ENCODE measurements around the gene GATD1. TPM values are rescaled to one million over a fixed set of nuclear protein-coding genes. Genes with fewer than 3 reads are reported as not detected.

Gene GATD1
- total and polyA plus RNA-seq, 9 of the 15 experiments (the other 6 are each of a cell fraction or from before 2014, with no cell fraction given): 2.8 to 144 (median 36.9) TPM

DNA sequence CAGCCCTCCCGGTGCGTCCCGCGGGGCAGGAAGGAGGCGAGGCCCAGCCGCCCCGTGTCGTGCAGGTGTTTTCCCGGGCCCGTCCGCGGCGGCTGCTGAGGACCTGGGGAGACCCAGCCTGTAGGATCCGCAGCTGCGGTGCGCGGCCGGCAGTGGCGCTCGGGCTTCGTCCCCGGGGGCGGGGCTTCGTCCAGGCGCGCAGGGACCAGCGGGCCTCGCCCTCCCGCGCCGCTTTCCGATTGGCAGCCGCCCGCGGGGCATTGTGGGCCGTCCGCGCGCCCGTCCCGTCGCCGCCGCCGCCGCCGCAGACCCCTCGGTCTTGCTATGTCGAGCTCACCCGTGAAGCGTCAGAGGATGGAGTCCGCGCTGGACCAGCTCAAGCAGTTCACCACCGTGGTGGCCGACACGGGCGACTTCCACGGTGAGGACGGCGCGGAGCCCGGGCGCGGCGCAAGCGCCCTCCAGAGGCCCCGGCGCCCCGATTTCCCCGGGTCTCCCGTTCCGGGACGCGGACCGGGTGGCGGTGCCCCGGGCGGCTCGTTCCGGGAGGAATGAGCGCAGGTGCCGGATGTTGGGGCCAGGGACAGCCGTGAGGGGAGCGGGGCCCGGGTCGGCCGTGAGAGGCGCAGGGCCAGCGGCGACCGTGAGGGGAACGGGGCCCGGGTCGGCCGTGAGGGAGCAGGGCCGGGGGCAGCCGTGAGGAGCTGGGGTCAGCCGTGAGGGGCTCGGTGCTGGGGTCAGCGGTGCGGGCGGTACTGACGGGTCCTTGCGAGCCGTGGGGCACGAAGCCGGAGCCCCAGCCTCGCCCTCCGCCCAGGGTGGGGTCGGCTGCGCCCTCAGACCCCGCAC, 29.9 kb downstream of the GATD1 start, which contains the start of gene TALDO1 (continued):
- TF ChIP-seq, protein P1, sequence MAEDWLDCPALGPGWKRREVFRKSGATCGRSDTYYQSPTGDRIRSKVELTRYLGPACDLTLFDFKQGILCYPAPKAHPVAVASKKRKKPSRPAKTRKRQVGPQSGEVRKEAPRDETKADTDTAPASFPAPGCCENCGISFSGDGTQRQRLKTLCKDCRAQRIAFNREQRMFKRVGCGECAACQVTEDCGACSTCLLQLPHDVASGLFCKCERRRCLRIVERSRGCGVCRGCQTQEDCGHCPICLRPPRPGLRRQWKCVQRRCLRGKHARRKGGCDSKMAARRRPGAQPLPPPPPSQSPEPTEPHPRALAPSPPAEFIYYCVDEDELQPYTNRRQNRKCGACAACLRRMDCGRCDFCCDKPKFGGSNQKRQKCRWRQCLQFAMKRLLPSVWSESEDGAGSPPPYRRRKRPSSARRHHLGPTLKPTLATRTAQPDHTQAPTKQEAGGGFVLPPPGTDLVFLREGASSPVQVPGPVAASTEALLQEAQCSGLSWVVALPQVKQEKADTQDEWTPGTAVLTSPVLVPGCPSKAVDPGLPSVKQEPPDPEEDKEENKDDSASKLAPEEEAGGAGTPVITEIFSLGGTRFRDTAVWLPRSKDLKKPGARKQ (CRISPR knock-in tag; IDR thresholded peaks at IDR 0.05): no peak
- TF ChIP-seq ATF3 (IDR thresholded peaks at IDR 0.05) (no peak), ATF3 (CRISPR knock-in tag; conservative IDR thresholded peaks at IDR 0.05) (no peak), HNRNPK (IDR thresholded peaks at IDR 0.05; ENCODE audit: low read depth, low read length, poor library complexity, severe bottlenecking) (no peak), SMAD2 (IDR thresholded peaks at IDR 0.05; ENCODE audit: low read depth, low read length) (no peak), ATF6 (CRISPR knock-in tag; IDR thresholded peaks at IDR 0.05) (no peak), HDAC1 (IDR thresholded peaks at IDR 0.05) (peak in 1 of 2 experiments; percentile 68; a peak in 1 of 4 replicates), ZNF830 (CRISPR knock-in tag; IDR thresholded peaks at IDR 0.05) (no peak), HMGN3 (IDR thresholded peaks at IDR 0.05; ENCODE audit: borderline replicate concordance, extremely low read depth, insufficient read length, low read depth, low read length) (peak; percentile 62), JUND (IDR thresholded peaks at IDR 0.05; ENCODE audit: borderline replicate concordance, low read depth, low read length) (0 out of 2 replicates have a peak, but pooled peaks have one; percentile 18), JUND (tag; IDR thresholded peaks at IDR 0.05; ENCODE audit: borderline replicate concordance, low read depth, low read length) (no peak), RBM14 (IDR thresholded peaks at IDR 0.05; ENCODE audit: borderline replicate concordance, insufficient read depth, low read depth, low read length) (0 out of 2 replicates have a peak, but pooled peaks have one; percentile 61), TRIM24 (IDR thresholded peaks at IDR 0.05) (no peak), STAG1 (CRISPR knock-in tag; IDR thresholded peaks at IDR 0.05; ENCODE audit: borderline replicate concordance) (peak; percentile 42), HSF4 (CRISPR knock-in tag; IDR thresholded peaks at IDR 0.05; ENCODE audit: borderline replicate concordance) (no peak), SMC3 (conservative IDR thresholded peaks at IDR 0.05; ENCODE audit: insufficient read depth, low read depth, low read length) (no peak), PML (IDR thresholded peaks at IDR 0.05; ENCODE audit: low read length) (0 out of 2 replicates have a peak, but pooled peaks have one; percentile 58), FOXK2 (conservative IDR thresholded peaks at IDR 0.05 in 1 of 2, IDR thresholded peaks at IDR 0.05 in 1 of 2; ENCODE audit: low read depth in 2 of 2) (no peak), TAF7 (tag; IDR thresholded peaks at IDR 0.05) (no peak), SIRT6 (IDR thresholded peaks at IDR 0.05; ENCODE audit: low read depth, low read length) (no peak), ARID1B (IDR thresholded peaks at IDR 0.05) (no peak)

All from K562 (cell line).